Measurements from ENCODE around the gene CCK.

GRCh38 chr3:42229942-42230688 lies 35.9 kb downstream of the CCK start:
- TF ChIP-seq, protein P1, sequence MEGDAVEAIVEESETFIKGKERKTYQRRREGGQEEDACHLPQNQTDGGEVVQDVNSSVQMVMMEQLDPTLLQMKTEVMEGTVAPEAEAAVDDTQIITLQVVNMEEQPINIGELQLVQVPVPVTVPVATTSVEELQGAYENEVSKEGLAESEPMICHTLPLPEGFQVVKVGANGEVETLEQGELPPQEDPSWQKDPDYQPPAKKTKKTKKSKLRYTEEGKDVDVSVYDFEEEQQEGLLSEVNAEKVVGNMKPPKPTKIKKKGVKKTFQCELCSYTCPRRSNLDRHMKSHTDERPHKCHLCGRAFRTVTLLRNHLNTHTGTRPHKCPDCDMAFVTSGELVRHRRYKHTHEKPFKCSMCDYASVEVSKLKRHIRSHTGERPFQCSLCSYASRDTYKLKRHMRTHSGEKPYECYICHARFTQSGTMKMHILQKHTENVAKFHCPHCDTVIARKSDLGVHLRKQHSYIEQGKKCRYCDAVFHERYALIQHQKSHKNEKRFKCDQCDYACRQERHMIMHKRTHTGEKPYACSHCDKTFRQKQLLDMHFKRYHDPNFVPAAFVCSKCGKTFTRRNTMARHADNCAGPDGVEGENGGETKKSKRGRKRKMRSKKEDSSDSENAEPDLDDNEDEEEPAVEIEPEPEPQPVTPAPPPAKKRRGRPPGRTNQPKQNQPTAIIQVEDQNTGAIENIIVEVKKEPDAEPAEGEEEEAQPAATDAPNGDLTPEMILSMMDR (conservative IDR thresholded peaks at IDR 0.05; ENCODE audit: low read depth, low read length): peak; percentile 90
- TF ChIP-seq EZH2 (IDR thresholded peaks at IDR 0.05; ENCODE audit: low read length, unreplicated experiment): no peak
- no peak for TF ChIP-seq EZH2phosphoT487 (IDR thresholded peaks at IDR 0.05; ENCODE audit: borderline replicate concordance, low read length)
